Activated T-cell treated with anti-CD3 and anti-CD28 coated beads for 1 hour (primary cell): ENCODE results near the gene BET1.

ENCODE experiments used
- DNase-seq: peaks from one replicate; pipeline ENCODE4 v3.0.0-alpha.2; 2020; ENCODE audit warnings: low read depth

The BET1 gene

DNA sequence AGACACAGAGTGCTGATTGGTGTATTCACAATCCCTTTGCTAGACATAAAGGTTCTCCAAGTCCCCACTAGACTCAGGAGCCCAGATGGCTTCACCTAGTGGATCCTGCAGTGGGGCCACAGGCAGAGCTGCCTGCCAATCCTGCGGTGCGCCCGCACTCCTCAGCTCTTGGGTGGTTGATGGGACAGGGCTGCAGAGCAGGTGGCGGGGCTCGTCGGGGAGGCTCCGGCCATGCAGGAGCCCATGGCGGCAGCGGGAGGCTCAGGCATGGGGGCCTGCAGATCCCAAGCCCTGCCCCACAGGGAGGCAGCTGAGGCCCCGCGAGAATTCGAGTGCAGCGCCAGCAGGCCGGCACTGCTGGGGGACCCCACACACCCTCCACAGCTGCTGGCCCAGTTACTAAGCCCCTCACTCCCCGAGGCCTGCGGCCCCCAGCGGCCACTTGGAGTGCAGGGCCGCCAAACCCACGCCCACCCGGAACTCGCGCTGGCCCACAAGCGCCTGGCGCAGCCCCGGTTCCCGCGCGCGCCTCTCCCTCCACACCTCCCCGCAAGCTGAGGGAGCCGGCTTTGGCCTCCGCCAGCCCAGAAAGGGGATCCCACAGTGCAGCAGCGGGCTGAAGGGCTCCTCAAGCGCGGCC lies 7.7 kb upstream of the BET1 start:
- DNase-seq, result no peak

DNA sequence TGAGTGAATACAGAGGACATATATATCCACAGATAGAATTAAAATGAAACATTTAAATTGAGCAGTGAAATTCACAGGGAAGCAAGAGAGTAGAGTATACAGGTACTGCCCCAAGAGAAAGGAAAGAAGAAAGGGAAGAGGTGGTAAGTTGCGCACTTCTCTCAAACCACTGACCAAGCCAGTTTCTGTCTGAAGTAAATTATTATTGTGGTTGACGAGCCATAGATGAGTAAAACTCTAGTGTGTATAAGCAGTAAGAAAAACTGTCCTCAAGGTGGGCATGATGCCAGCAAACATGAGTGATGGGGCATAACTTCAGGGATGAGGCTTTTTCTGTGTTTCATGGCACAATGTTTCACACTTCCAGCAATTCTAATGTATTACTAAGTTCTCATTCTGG lies 4.4 kb upstream of the BET1 start:
- DNase-seq, result no peak

DNA sequence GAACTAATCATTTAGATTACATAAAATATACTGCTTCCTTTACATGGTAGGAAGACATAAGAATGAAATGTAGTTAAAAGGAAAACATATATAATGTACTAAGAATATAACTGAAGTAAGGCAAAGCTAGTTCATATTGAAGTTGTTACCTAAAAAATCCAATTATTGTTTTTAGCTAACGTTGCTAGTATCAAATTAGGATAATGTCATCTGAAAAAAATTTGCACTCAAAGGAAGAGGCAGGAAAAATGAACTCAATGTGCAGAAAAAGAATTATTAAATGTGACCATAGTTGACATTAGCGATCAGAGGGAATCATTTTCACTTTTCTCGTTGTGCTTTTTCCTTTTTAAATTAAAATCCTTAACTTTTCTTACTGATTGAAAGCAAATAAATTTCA lies 1.6 kb upstream of the BET1 start:
- no peak for DNase-seq

DNA sequence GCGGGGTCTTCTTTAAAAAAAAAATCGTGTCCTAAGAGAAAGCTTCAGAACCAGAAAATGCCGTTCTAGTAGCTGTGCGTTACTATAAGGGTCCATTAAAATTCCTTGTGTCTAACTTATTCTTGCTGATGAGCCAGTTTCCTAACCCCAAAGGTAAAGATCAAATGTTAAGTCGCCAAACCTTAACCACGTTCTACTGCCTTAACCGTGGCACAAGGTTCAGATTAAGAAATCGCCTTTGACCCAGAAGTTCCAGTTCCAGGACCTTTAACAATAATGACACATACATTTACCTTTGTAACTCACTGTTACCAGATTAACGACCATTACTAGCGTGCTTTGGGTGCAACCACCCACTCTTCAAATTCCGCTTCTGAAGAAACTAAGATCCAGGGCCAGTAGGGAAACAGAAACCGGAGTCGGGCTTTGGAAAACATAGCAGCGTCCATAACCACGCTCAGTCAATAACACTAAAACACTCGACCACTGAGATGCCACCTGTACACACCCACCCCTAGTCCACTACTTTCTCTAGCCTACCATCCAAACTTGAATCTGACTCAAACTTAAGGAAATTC lies 620 bp downstream of the BET1 start:
- DNase-seq, result no peak

DNA sequence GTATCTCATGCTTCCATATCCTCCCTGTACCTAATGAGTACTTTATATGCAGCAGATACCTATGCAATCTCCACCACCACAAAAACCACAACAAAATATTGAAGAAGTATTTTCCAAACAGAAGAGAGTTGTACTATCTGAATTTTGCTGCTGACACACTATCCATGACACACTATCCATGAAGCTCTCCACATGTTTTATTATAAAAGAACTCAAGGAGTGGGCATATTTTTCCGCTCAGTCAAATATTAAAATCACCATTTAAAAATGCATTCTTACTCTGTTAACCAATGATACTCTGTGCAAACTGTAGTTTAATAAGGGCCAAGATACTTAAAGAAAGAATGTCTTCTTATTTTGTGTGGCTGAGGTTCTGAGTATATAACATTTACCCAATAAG lies 2.8 kb downstream of the BET1 start:
- DNase-seq, result no peak

DNA sequence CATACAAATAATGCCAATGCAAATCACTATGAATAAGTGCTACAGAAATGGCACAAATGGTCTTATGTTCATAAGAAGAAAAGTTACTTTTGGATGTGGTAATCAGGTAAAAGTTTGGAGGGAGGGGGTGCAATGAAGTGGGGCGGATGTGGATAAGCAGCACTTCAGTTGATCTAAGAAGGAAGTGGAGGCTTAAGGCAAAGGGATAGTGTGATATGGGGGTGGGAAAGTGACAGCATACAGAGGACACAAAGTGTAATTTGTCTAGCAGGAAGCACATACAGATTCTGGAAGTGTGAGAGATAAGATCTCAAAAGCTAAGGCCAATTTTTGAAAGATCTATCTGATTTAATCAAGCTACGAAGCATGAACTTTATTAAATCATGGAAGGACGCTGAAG lies 6.3 kb downstream of the BET1 start:
- DNase-seq, result no peak

DNA sequence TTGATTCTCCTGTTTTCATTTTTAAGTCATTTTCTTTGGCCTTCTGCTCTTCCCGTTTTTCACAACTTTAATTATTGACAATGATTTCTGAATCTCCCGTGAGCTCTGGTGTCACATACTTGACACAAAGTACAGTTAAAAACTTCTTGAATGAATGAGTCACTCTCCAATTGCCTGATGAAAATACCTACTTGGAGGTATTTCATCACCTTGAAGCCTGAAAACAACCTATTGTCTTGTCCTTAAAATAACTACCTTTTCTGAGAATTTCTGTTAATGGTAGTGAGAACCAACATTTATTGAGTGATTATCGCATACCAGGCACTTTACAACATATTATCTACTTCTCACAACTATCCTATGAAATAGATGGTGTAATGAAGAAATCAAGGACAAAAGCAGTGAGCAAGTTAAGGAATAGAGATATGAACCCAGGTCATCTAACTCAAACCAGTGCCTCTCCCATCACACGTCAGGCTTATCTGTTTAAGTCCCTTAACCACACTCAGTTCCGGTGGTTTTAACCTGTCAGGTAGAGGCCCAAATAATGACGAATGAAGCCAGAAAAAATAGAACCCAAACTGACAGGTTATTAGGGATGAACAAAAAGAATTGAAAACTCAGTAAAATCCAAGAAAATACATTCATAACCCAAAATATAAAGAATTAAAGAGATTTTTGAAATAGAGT lies 11.6 kb downstream of the BET1 start:
- DNase-seq, result no peak

DNA sequence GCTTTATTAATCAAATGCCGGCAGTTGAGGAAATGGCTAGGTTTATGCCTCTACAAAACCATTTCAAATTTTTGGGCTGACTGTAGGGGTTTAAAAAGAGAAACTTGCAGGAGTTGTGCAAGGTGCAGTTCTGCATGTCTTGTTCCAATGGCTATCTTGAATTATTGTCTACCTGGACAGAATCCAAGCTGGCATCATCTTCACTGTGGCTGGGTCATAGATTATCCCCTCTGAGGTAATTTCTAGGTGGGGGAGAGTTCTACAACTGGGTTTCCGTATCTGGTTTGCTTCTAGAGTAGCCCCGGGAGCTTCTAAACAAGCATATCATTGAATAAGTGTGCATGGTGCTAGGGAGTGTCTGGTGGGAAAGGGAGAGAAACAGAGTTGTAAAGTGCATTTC lies 16.9 kb downstream of the BET1 start:
- no peak for DNase-seq

DNA sequence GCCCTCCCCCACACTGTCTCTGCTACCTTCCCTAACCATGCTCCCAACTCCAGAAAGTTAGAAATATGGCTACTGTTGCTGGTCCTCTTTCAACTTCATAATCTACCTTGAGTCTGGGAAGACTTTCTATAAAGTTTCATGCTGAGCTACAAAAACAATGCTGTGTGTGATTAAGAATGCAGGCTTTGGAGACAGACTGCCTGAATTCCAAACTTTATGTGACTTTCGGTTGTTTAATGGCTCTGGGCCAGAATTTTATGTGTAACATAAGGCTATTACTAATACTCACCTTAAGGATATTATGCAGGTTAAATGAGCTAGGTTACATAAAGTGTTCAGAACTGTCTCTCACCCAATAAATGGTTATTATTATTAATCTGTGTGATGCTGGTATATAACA lies 19.1 kb downstream of the BET1 start:
- no peak for DNase-seq

DNA sequence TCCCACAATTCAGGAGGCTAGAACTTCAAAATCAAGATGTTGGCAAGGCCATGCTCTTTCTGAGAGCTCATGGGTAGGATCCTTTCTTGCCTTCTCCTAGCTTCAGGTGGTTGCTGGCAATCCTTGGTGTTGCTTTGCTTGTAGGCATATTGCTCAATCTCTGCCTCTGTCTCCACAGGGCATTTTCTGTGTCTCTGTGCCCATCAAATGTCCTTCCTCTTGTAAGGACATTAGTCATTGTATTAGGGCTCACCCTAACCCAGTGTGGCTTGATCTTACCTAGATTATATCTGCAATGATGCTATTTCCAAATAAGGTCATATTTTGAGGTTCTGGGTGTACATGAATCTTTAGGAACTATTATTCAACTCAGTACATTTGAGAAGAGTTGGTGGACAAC lies 20.1 kb downstream of the BET1 start:
- no peak for DNase-seq

DNA sequence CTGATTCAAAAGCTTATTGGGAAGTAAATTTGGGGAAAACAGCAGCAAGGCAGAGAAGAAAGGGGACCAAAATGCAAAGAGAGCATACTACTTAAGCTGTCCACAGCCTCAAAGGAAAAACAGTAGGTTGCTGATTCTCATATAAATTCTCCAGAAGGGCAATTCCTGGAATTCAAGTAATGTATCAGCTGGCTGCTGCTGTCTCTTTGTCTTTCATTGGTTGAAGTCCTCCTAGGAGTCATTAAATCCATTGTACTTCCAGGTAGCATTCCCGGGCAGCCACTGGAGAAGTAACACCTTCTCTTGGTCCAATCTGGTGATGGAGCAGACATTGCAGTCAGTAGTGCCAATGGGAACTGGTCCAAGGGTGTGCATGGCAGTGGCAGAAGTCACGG lies 22.7 kb downstream of the BET1 start:
- DNase-seq, result no peak

DNA sequence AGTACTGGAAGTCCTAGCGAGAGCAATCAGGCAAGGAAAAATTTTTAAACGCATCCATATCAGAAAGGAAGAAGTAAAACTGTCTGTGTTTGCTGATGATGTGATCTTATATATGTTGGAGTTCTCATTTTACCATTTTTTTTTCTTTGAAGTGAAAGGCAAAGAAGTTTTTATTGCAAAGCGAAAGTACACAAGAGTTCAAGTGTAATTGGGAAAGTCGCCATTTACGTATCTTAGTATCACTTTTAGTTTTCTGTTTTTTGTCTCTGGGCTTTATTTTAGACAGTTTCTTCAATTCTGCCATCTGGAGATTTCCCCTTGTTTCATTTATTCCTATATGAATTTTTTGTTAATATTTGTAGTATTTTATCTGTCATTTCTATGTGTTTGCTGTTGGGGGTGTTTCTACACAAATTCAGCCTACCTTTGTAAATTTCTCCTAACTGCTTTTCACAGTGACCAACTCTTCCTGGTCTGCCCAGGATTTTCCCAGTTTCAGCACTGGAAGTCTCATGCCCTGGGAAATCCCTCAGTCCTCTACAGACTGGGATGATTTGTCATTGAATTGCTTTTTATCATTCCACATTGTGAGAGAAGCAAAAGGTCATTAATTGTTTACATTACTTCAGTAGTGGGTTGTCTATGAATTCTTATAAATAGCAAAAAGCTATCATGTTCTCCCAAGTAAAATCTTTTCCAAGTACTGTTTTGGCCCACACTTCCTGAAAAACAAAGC lies 23.2 kb downstream of the BET1 start:
- DNase-seq, result no peak

DNA sequence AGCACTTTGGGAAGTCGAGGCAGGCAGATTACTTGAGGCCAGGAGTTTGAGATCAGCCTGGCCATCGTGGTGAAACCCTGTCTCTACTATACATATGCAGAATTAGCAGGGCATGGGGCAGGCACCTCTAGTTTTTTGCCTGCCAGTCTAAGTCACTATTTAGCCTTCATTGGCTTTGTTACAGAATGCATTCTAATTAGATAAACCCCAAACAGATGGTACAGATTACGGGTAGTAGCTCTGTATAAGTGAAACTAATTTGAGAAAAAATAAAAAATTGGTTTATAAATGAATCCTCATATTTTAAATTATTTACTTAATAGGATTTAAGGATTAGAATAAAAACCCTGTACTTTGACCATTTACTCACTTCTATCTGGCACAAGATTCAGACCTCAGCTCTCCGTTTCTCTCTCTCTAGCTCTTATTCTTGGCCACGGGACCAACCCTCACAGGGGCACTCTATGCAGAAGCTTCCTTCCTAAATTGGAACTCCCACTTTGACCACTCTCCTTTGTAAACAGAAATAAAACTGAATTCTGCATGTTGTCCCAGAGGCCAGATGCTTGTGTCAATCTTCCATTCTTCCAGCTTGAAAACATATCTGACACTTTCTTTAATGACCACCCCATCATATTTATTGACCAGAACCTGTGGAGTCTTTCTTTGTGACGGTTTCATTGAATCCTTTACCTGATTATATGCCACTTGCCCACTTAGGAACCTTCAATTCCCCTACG lies 26.8 kb downstream of the BET1 start:
- no peak for DNase-seq

DNA sequence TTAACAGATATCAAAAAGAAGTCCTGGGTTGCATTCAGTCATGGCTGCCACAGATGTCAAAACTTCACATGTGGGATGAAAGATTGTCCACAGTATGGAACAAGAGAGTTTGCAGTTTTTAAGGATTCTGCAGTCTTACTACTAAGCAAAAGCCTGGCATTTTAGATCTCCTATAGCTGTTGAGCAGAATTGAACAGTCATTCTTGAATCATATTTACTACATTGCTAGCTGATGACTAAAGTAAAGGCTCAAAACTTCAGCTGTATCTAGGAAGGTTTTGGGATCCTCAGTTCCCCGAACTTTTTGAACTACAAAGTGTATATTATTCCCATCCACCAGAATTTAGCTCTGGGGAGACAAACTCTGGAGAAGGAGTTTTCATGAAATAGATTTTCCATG lies 31.0 kb downstream of the BET1 start:
- DNase-seq, result no peak

DNA sequence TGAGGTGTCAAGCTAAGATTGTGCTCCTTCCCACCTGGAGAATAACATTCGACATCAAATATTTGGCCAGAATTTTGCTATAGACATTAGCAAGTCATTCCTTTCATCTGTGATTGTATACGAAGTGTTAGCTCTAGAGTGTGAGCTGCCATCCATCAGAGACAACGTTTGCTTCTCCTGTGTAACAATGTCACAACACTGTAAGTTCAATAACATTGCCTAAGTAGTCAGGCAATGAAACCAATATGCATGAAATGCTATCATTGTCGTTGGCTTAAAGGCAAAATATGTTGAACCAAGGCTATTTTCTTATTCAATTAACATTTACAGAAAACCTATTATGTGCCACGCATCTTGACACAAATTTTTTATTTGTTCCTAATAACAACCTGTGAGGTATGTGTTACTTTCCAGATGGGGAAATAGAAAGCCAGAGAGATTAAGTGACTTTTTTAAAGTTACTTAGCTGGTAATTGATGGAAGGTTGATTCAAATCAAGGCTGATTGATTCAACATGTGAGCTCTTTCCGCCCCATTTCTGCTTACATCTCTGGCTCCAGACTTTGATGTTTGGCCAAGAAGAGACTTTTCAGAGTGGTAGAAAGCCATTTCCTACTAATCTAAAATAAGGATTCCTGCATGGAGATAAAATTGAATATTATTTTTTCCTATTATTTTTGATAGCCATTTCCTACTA lies 32.0 kb downstream of the BET1 start:
- DNase-seq, result no peak

DNA sequence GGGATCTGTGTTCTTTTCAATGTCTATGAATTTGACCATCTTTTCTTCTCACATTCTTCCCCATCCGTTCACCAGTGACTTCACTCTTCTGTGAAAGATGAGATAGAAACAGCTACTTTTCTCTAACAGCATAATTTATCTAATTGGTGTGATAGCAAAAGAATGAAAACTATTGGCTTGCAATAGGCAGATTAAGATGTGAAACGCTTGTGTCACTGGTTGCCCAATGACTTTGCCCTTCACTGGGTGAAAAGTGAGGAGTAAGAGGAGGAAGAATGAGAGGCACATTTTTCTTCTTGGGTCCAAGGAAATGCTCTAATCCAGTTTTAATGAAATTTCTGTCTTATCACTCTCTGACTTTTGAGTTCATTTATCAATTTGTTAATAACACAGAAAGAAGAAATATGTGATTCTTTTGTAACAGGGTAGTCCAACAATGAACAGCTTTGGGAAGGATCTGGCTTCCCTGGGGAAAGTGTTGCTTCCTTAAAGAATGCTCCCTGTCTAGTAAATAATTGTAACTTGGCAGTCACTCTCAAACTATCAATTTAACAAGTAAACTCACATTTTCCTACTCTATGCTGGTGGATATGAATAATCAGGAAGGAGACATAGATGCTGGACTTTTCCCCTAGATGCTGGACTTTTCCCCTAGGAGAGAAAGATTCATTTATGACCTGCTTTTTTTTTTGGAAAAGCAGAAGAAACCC lies 35.1 kb downstream of the BET1 start:
- DNase-seq, result no peak

DNA sequence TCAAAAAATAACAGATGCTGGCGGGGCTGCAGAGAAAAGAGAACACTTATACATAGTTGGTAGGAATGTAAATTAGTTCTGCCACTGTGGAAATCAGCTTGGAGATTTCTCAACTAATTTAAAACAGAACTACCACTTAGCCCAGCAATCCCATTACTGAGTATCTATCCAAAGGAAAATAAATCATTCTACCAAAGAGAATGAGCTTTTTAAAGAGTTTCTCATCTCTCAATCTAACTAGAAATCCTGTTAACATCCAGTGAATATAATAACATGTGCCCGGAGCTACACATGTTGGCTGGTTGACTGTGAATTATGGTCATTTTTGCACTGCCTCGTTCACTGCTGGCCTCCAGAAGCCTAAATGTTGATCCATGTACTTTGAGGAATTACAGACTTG lies 39.3 kb downstream of the BET1 start:
- no peak for DNase-seq

DNA sequence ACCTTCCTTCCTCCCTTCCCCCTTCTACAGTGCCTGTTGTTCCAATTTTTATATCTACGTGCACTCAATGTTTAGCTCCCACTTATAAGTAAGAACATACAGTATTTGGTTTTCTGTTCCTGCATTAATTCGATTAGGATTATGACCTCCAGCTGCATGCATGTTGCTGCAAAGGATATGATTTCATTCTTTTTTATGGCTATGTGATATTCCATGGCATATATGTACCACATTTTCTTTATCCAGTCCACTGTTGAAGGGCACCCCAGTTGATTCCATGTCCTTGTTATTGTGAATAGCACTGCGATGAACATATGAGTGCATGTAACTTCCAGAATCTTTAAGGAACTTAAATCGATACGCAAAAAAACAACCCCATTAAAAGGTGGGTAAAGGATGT lies 39.9 kb downstream of the BET1 start:
- DNase-seq, result no peak

DNA sequence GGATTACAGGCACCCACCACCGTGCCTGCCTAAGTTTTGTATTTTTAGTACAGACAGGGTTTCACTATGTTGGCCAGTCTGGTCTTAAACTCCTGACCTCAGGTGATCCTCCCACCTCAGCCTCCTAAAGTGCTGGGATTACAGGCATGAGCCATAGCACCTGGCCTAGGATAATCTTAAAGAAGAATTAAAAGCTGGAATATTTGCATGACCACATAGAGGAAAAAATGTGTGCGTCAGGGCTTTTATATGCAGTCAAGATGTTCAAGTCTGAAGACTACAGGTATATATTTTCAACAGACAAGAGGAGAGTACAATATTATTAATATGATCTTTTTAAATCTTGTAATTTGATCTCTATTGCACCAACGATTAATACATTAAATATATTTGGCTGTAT lies 43.2 kb downstream of the BET1 start:
- DNase-seq, result no peak

DNA sequence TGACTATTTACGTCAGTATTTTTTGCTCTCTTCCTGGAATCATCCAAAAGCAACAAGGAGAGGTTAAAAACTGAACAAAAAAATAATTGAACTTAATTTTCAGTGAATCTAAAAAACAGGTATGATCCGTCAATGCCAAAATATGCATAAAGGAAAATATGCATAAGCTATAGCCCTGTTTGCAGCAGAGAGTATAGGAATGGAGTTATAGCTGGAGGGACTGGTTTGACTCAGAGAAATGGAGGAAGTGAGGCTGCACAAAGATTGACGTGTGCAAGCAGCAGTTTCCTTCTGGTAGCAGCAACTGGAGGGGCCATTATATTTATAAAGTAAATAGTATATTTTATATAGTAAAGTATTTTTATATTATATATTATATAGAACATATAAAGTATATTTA lies 45.5 kb downstream of the BET1 start:
- DNase-seq, result no peak

DNA sequence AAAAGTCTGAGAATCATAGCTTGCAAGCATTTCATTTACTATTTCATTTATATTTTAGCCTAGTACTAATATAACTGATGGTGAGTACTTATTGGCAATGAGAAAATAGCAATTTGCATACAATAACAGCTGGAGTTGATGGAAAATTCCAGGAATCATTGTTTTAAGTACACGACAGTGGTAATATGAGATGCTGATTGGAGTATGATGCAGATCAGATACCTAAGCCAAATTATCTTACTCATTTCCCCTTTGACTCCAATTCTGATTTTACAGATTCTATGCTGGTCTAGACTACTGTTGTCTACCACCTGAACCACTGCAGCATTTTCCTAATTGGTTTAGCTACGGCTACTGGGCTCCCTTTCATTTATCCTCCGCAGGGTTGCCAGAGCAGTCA lies 45.9 kb downstream of the BET1 start:
- no peak for DNase-seq
